Renal cortex interstitium (tissue), 3 donors: ENCODE results near the gene CABP5. TPM values are rescaled to one million over a fixed set of nuclear protein-coding genes. Genes with fewer than 3 reads are reported as not detected.

Experiments
- polyA plus RNA-seq, 3 donors: library from polyadenylated mRNA; unstranded; fragments of 120-200 nt; gene quantifications; one replicate each; pipeline ENCODE4 v1.2.1, GENCODE V29; 2013; ENCODE audit not compliant: insufficient read length in 3 of 3

CABP5 gene
- polyA plus RNA-seq, 3 donors: not detected

Other genes starting within 250 kb of the CABP5 start
- not detected for gene TPRX1, start 239.5 kb downstream of the CABP5 start, polyA plus RNA-seq
- gene CRX, start 222.1 kb downstream of the CABP5 start, polyA plus RNA-seq: under 1 TPM in 1 of 3 donors, not detected in 2; 0.04 TPM
- not detected for gene TPRX2, start 184.8 kb downstream of the CABP5 start, polyA plus RNA-seq
- under 1 TPM; 0.04 to 0.20 (median 0.12) TPM for gene SULT2A1, start 157.8 kb downstream of the CABP5 start, polyA plus RNA-seq
- not detected for gene BSPH1, start 51.9 kb downstream of the CABP5 start, polyA plus RNA-seq
- not detected for gene ELSPBP1, start 49.4 kb downstream of the CABP5 start, polyA plus RNA-seq
- gene PLA2G4C, start 66.7 kb upstream of the CABP5 start, polyA plus RNA-seq: 10 to 100 TPM in 2 of 3 donors, 1 to 10 TPM in 1; 6.0 to 11.1 (median 10.6) TPM
- 10 to 100 TPM; 61.8 to 78.8 (median 66.1) TPM for gene LIG1, start 126.3 kb upstream of the CABP5 start, polyA plus RNA-seq
- 10 to 100 TPM in 2 of 3 donors, 1 to 10 TPM in 1; 8.5 to 14.4 (median 10.0) TPM for gene ZSWIM9, start 126.6 kb upstream of the CABP5 start, polyA plus RNA-seq
- 10 to 100 TPM; 55.4 to 66.5 (median 56.3) TPM for gene CARD8, start 211.8 kb upstream of the CABP5 start, polyA plus RNA-seq
- 1 to 10 TPM; 5.9 to 8.1 (median 7.6) TPM for gene ZNF114, start 226.0 kb upstream of the CABP5 start, polyA plus RNA-seq